Stimulated activated CD4-positive, alpha-beta T cell treated with anti-CD3 and anti-CD28 coated beads, Interleukin-1b, Interleukin-23, amount 100 ng/mL, for 4 hours (primary cell): ENCODE results near the gene SMURF1.
"Not testable (repeated sequence)": the region's sequence is repeated elsewhere in the genome, so short reads cannot be mapped to it uniquely, and the experiment has no call there.

ENCODE experiments used
- DNase-seq, 2 donors: peaks; one replicate each; pipeline ENCODE4 v3.0.0-alpha.2; 2020; ENCODE audit warnings: low read depth in 2 of 2

The SMURF1 gene

GRCh38 chr7:99054781-99055180 lies 89.1 kb downstream of the SMURF1 start:
- DNase-seq = no peak

DNA sequence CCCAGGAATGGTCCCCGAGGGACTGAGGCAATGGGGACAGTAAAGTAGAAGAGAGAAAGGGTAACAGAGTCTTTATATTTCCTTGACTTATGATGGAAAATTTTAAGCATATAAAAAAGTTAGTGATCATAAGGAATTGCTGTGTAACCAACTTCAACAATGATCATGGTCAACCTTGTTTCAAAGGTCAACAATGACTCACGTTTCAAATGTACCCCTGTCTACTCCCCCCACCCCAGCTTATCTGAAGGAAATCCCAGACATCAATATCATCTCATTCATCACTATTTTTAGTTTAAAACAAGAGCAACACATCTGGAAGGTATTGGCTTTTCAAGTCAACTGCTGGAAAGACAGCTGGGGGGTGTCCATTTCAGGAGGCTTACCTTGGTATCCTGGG lies 92.9 kb downstream of the SMURF1 start:
- no peak for DNase-seq

- no peak for DNase-seq
Measured at GRCh38 chr7:99047526-99048077, 96.3 kb downstream of the SMURF1 start.

DNA sequence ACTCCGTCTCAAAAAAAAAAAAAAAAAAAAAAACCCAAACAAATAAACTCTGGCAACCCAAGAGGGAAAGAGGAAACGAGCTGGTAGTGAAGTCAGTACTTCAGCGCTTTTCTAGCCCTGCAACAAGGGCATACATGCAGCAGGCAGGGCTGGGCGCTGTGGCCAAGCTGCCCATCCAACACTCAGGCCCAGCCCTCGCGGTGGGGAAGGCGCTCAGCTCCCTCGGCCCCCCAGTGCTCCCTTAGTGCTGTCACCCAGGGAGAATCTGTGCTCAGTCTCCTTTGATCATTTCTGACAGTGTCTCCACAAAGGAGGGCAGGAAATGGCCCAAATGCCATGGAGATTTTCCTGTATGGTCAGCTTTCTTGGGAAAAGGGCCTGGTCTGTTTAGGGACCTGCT lies 97.2 kb downstream of the SMURF1 start:
- no peak for DNase-seq

DNA sequence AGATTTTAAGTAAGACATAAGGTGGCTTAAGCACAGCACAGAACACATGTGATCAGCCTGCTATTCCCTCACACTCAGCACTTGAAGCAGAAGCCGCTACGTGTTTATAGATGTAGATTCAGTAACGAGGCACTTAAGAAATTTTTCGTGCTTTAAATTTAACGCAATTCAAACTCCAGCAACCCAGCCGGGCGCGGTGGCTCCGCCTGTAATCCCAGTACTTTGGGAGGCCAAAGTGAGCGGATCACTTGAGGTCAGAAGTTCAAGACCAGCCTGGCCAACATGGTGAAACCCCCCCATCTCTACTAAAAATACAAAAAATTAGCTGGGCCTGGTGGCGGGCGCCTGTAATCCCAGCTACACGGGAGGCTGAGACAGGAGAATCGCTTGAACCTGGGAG lies 97.6 kb downstream of the SMURF1 start:
- DNase-seq = not testable (repeated sequence)

DNA sequence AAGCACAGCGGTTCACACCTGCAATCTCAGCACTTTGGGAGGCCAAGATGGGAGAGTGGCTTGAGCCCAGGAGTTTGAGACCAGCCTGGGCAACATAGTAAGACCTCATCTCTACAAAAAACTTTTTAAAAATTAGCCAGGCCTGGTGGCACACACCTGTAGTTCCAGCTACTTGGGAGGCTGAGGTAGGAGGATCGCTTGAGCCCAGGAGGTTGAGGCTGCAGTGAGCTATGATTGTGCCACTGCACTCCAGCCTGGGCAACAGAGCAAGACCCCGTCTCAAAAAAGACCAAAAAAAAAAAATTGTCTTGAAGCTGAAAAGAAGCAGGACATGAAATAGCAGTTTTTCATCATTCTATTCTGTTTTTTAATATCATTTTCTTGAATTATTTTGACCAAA lies 99.0 kb downstream of the SMURF1 start:
- not testable (repeated sequence) for DNase-seq

- no peak for DNase-seq
Measured at GRCh38 chr7:99042957-99043356, 101.0 kb downstream of the SMURF1 start.

DNA sequence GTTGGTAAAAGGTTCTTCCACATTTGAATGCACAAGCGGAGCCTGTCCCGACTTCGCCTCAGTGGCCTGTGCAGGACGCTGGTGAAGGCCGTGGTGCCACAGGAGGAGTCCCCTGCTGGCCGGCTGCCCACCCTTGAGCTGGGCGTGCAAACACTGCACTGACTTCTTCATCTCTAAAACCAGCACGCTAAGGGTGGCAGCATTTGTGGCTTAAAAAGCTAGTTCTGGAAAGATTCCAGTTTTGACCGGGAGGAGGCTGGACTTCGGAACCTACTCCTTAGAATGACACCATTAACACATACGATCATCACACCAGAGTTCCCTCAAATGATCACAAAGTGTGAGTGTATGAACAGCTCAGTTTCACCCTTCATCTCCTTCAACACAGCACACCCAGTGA lies 102.4 kb downstream of the SMURF1 start:
- no peak for DNase-seq

- peak; percentile 37 to 55 for DNase-seq
Measured at GRCh38 chr7:99040104-99040958, 103.6 kb downstream of the SMURF1 start.

DNA sequence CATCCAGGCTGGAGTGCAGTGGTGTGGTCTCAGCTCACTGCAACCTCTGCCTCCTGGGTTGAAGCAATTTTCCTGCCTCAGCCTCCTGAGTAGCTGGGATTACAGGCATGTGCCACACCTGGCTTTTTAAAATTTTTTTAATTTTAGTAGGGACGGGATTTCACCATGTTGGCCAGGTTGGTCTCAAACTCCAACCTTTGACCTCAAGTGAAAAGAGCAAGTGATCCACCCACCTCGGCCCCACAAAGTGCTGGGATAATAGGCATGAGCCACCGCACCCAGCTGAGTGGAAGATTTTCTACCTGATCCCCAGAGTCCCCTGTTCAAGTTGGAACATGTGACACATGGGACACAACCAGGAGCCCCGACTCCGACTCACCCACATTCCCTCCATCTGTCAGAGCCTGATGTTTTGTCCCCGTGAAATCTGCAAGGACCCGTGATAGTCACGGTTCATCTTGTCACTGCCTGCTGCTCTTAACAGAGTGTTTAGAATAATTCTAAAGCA lies 104.5 kb downstream of the SMURF1 start:
- DNase-seq = no peak

- no peak for DNase-seq
Measured at GRCh38 chr7:99038086-99038855, 105.6 kb downstream of the SMURF1 start.

DNA sequence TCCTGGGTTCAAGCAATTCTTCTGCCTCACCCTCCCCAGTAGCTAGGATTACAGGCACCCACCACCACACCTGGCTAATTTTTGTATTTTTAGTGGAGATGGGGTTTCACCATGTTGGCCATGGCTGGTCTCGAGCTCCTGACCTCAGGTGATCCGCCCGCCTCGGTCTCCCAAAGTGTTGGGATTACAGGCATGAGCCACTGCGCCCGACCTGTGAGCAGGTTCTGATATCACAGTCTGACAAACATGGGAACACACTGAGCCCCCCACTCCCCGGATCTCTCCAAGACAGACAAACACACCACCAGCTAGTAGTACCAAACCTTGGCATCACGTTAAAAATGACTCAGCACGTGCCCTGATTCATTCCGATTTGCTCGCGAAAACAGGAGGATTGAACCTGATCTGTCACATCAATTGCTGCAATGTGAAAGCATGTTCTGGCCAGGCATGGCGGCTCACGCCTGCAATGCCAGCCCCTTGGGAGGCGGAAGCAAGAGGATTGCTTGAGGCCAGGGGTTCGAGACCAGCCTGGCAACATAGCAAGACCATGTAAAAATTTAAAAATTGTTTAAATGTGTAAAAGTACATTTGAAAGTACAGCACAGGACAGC lies 106.5 kb downstream of the SMURF1 start:
- DNase-seq = no peak

- no peak for DNase-seq
Measured at GRCh38 chr7:99036546-99037111, 107.3 kb downstream of the SMURF1 start.

GRCh38 chr7:99035723-99036545 lies 108.0 kb downstream of the SMURF1 start:
- DNase-seq = no peak

GRCh38 chr7:99034932-99035722 lies 108.8 kb downstream of the SMURF1 start:
- DNase-seq = no peak

GRCh38 chr7:99033765-99034164 lies 110.1 kb downstream of the SMURF1 start:
- no peak for DNase-seq

- no peak for DNase-seq
Measured at GRCh38 chr7:99032928-99033327, 111.0 kb downstream of the SMURF1 start.

DNA sequence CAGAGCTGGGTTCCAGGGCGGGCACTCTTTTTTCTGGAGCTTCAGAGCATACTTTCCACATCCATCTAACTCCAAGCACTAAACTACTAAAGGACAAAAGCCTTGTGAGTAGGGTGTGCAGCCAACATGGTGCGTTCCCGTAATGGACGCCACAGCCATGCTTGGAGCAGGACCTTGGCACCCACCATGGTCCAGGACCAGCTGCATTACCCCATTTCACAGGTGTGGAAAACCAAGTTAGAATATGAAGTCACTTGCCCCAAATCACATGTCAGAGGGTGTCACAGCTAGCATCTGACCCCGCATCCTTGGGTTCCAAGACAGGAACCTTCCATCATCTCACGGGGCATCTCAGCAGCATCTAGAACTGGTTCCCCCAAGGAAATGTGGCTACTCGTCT lies 112.4 kb downstream of the SMURF1 start:
- no peak for DNase-seq

DNA sequence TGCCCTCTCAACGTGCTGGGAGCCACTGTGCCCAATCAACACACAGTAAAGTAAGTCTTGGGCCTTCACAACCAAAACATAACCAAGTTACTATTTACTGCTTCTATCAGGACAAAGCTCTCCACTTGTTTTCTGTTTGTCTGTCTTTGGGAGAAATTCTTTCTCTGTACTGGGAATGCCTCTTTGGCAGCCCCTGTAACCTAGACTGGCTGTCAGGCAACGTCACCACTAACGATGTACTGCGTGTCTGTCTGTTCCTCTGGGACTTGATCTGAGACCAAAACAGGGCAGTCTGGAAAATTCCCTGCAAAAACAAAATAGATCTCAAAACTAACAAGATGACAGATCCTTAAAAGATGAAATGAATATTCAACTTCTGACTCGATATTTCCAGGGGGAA lies 113.0 kb downstream of the SMURF1 start:
- DNase-seq = no peak

- no peak for DNase-seq
Measured at GRCh38 chr7:99030457-99030856, 113.5 kb downstream of the SMURF1 start.
